ENCODE measurements around the gene KRTAP1-4.
"Not testable (repeated sequence)": the region's sequence is repeated elsewhere in the genome, so short reads cannot be mapped to it uniquely, and the experiment has no call there.

Gene KRTAP1-4

GRCh38 chr17:41059276-41060051, 29.5 kb upstream of the KRTAP1-4 start:
- not testable (repeated sequence) for H3K4me1 ChIP-seq (ENCODE audit: insufficient read depth, low read length); H3K9me3 ChIP-seq (ENCODE audit: low read length); H3K36me3 ChIP-seq (ENCODE audit: insufficient read depth, low read length); H3K4me3 ChIP-seq (ENCODE audit: low read length); H3K27me3 ChIP-seq (ENCODE audit: insufficient read depth, low read length); H2AFZ ChIP-seq (ENCODE audit: low read depth, low read length)

GRCh38 chr17:41058741-41059140, 28.7 kb upstream of the KRTAP1-4 start:
- Histone ChIP-seq H3K4me3 (ENCODE audit: low read length) (no peak overlapping the region), H3K9me3 (ENCODE audit: low read length) (no peaks in the 10 kb centered on the region), H3K4me1 (ENCODE audit: insufficient read depth, low read length) (no peaks in the 10 kb centered on the region), H2AFZ (ENCODE audit: low read depth, low read length) (no peak overlapping the region), H3K36me3 (ENCODE audit: insufficient read depth, low read length) (no peaks in the 10 kb centered on the region), H3K27me3 (ENCODE audit: insufficient read depth, low read length) (no peaks in the 10 kb centered on the region)

GRCh38 chr17:41057547-41057946, 27.6 kb upstream of the KRTAP1-4 start:
- no peaks in the 10 kb centered on the region for H3K27me3 ChIP-seq (ENCODE audit: insufficient read depth, low read length)
- no peaks in the 10 kb centered on the region for H3K4me1 ChIP-seq (ENCODE audit: insufficient read depth, low read length)

GRCh38 chr17:41055130-41055529, 25.1 kb upstream of the KRTAP1-4 start, which contains the start of gene KRTAP2-2:
KRTAP2-2 (minus strand) TSS chr17:41055230; CDS start chr17:41055211, 19 bp downstream.
- not testable (repeated sequence) for H3K36me3 ChIP-seq (ENCODE audit: insufficient read depth, low read length); H3K4me3 ChIP-seq (ENCODE audit: low read length); H3K9me3 ChIP-seq (ENCODE audit: low read length); H3K27me3 ChIP-seq (ENCODE audit: insufficient read depth, low read length); H3K4me1 ChIP-seq (ENCODE audit: insufficient read depth, low read length); H2AFZ ChIP-seq (ENCODE audit: low read depth, low read length)

More at GRCh38 chr17:41057547-41057946, 27.6 kb upstream of the KRTAP1-4 start:
- H2AFZ ChIP-seq (ENCODE audit: low read depth, low read length) = no peak overlapping the region
- H3K9me3 ChIP-seq (ENCODE audit: low read length) = no peaks in the 10 kb centered on the region
- H3K36me3 ChIP-seq (ENCODE audit: insufficient read depth, low read length) = no peaks in the 10 kb centered on the region
- no peak overlapping the region for H3K4me3 ChIP-seq (ENCODE audit: low read length)

- H3K4me3 ChIP-seq (ENCODE audit: low read length); H3K36me3 ChIP-seq (ENCODE audit: insufficient read depth, low read length); H3K9me3 ChIP-seq (ENCODE audit: low read length); H2AFZ ChIP-seq (ENCODE audit: low read depth, low read length); H3K4me1 ChIP-seq (ENCODE audit: insufficient read depth, low read length); H3K27me3 ChIP-seq (ENCODE audit: insufficient read depth, low read length): not testable (repeated sequence)
Observed at GRCh38 chr17:41054556-41054955, 24.6 kb upstream of the KRTAP1-4 start.

GRCh38 chr17:41054025-41054424, 24.0 kb upstream of the KRTAP1-4 start:
- H3K4me3 ChIP-seq (ENCODE audit: low read length) = no peak overlapping the region
- no peaks in the 10 kb centered on the region for H3K9me3 ChIP-seq (ENCODE audit: low read length)
- no peaks in the 10 kb centered on the region for H3K27me3 ChIP-seq (ENCODE audit: insufficient read depth, low read length)
- no peaks in the 10 kb centered on the region for H3K36me3 ChIP-seq (ENCODE audit: insufficient read depth, low read length)
- H2AFZ ChIP-seq (ENCODE audit: low read depth, low read length) = no peak overlapping the region
- H3K4me1 ChIP-seq (ENCODE audit: insufficient read depth, low read length) = no peaks in the 10 kb centered on the region

GRCh38 chr17:41052566-41052965, 22.6 kb upstream of the KRTAP1-4 start:
- H3K9me3 ChIP-seq (ENCODE audit: low read length) = no peaks in the 10 kb centered on the region
- H3K4me3 ChIP-seq (ENCODE audit: low read length) = no peak overlapping the region
- no peak overlapping the region for H2AFZ ChIP-seq (ENCODE audit: low read depth, low read length)
- H3K27me3 ChIP-seq (ENCODE audit: insufficient read depth, low read length) = no peaks in the 10 kb centered on the region
- no peaks in the 10 kb centered on the region for H3K4me1 ChIP-seq (ENCODE audit: insufficient read depth, low read length)
- H3K36me3 ChIP-seq (ENCODE audit: insufficient read depth, low read length) = no peaks in the 10 kb centered on the region

GRCh38 chr17:41049110-41049509, 19.1 kb upstream of the KRTAP1-4 start:
- H3K36me3 ChIP-seq (ENCODE audit: insufficient read depth, low read length) = no peaks in the 10 kb centered on the region
- H3K27me3 ChIP-seq (ENCODE audit: insufficient read depth, low read length) = no peaks in the 10 kb centered on the region
- no peaks in the 10 kb centered on the region for H3K9me3 ChIP-seq (ENCODE audit: low read length)
- H3K4me3 ChIP-seq (ENCODE audit: low read length) = no peak overlapping the region
- no peaks in the 10 kb centered on the region for H3K4me1 ChIP-seq (ENCODE audit: insufficient read depth, low read length)
- H2AFZ ChIP-seq (ENCODE audit: low read depth, low read length) = no peak overlapping the region

- Histone ChIP-seq H3K4me3 (ENCODE audit: low read length) (no peak overlapping the region), H3K27me3 (ENCODE audit: insufficient read depth, low read length) (no peaks in the 10 kb centered on the region), H3K36me3 (ENCODE audit: insufficient read depth, low read length) (no peaks in the 10 kb centered on the region), H2AFZ (ENCODE audit: low read depth, low read length) (no peak overlapping the region), H3K4me1 (ENCODE audit: insufficient read depth, low read length) (no peaks in the 10 kb centered on the region), H3K9me3 (ENCODE audit: low read length) (no peaks in the 10 kb centered on the region)
Observed at GRCh38 chr17:41048441-41048840, 18.4 kb upstream of the KRTAP1-4 start.

GRCh38 chr17:41046735-41047465, 16.9 kb upstream of the KRTAP1-4 start, which contains the start of gene KRTAP2-1:
KRTAP2-1 (minus strand) TSS chr17:41047316; CDS start chr17:41047267, 49 bp downstream.
- not testable (repeated sequence) for H3K4me1 ChIP-seq (ENCODE audit: insufficient read depth, low read length); H3K4me3 ChIP-seq (ENCODE audit: low read length); H3K9me3 ChIP-seq (ENCODE audit: low read length); H3K36me3 ChIP-seq (ENCODE audit: insufficient read depth, low read length); H3K27me3 ChIP-seq (ENCODE audit: insufficient read depth, low read length); H2AFZ ChIP-seq (ENCODE audit: low read depth, low read length)

GRCh38 chr17:41042953-41043352, 13.0 kb upstream of the KRTAP1-4 start:
- H3K27me3 ChIP-seq (ENCODE audit: insufficient read depth, low read length) = no peaks in the 10 kb centered on the region
- no peaks in the 10 kb centered on the region for H3K36me3 ChIP-seq (ENCODE audit: insufficient read depth, low read length)
- no peaks in the 10 kb centered on the region for H3K9me3 ChIP-seq (ENCODE audit: low read length)
- no peak overlapping the region for H3K4me3 ChIP-seq (ENCODE audit: low read length)
- no peak overlapping the region for H2AFZ ChIP-seq (ENCODE audit: low read depth, low read length)
- H3K4me1 ChIP-seq (ENCODE audit: insufficient read depth, low read length) = no peaks in the 10 kb centered on the region

GRCh38 chr17:41040783-41041571, 11.0 kb upstream of the KRTAP1-4 start, which contains the start of gene KRTAP1-1:
KRTAP1-1 (minus strand) TSS chr17:41041450; CDS start chr17:41041397, 53 bp downstream.
- H3K27me3 ChIP-seq (ENCODE audit: insufficient read depth, low read length) = not testable (repeated sequence)

GRCh38 chr17:41037853-41038350, 7.9 kb upstream of the KRTAP1-4 start:
- no peaks in the 10 kb centered on the region for H3K36me3 ChIP-seq (ENCODE audit: insufficient read depth, low read length)
- H3K4me3 ChIP-seq (ENCODE audit: low read length) = no peak overlapping the region
- no peaks in the 10 kb centered on the region for H3K9me3 ChIP-seq (ENCODE audit: low read length)
- no peaks in the 10 kb centered on the region for H3K4me1 ChIP-seq (ENCODE audit: insufficient read depth, low read length)
- H3K27me3 ChIP-seq (ENCODE audit: insufficient read depth, low read length) = no peaks in the 10 kb centered on the region
- no peak overlapping the region for H2AFZ ChIP-seq (ENCODE audit: low read depth, low read length)

More at GRCh38 chr17:41040783-41041571, 11.0 kb upstream of the KRTAP1-4 start, which contains the start of gene KRTAP1-1:
- not testable (repeated sequence) for H3K4me1 ChIP-seq (ENCODE audit: insufficient read depth, low read length); H3K4me3 ChIP-seq (ENCODE audit: low read length); H2AFZ ChIP-seq (ENCODE audit: low read depth, low read length); H3K9me3 ChIP-seq (ENCODE audit: low read length); H3K36me3 ChIP-seq (ENCODE audit: insufficient read depth, low read length)

All from neuron (in vitro differentiated cells).